ENCODE measurements around the gene BRD3.

- TF ChIP-seq CTCF (IDR thresholded peaks at IDR 0.05; ENCODE audit: insufficient read depth, low read depth, low read length) (no peak), EZH2 (IDR thresholded peaks at IDR 0.05; ENCODE audit: insufficient read depth, low read length) (no peak)
These were observed 19.3 kb downstream of the BRD3 start for GRCh38 chr9:134048582-134048968.

Data from astrocyte (in vitro differentiated cells and primary cell).